Activated T-cell treated with anti-CD3 and anti-CD28 coated beads, Interleukin-2, amount 50 U/mL, for 1 hour (primary cell): ENCODE measurements around the gene ABCG8.

ENCODE experiments used
- DNase-seq: peaks from one replicate; pipeline ENCODE4 v3.0.0-alpha.2; 2020

The ABCG8 gene

GRCh38 chr2:43826305-43827250, 12.2 kb upstream of the ABCG8 start:
- DNase-seq = no peak

GRCh38 chr2:43831543-43832294, 7.1 kb upstream of the ABCG8 start:
- no peak for DNase-seq

GRCh38 chr2:43832457-43832856, 6.3 kb upstream of the ABCG8 start:
- DNase-seq = no peak

GRCh38 chr2:43837033-43837432, 1.7 kb upstream of the ABCG8 start:
- no peak for DNase-seq

- DNase-seq = no peak
Observed at GRCh38 chr2:43837831-43838559, 776 bp upstream of the ABCG8 start.

- no peak for DNase-seq
Observed at GRCh38 chr2:43839776-43840564, 1.2 kb downstream of the ABCG8 start.

- DNase-seq = no peak
Observed at GRCh38 chr2:43840965-43841364, 2.2 kb downstream of the ABCG8 start.

- no peak for DNase-seq
Observed at GRCh38 chr2:43841949-43842865, 3.4 kb downstream of the ABCG8 start.

GRCh38 chr2:43842866-43843226, 4.1 kb downstream of the ABCG8 start:
- DNase-seq = no peak

- no peak for DNase-seq
Observed at GRCh38 chr2:43845181-43845580, 6.4 kb downstream of the ABCG8 start.

- no peak for DNase-seq
Observed at GRCh38 chr2:43846140-43846793, 7.5 kb downstream of the ABCG8 start.

- DNase-seq = no peak
Observed at GRCh38 chr2:43848214-43848613, 9.4 kb downstream of the ABCG8 start.

- no peak for DNase-seq
Observed at GRCh38 chr2:43851011-43851980, 12.5 kb downstream of the ABCG8 start.

- no peak for DNase-seq
Observed at GRCh38 chr2:43852196-43852730, 13.5 kb downstream of the ABCG8 start.

- DNase-seq = no peak
Observed at GRCh38 chr2:43853141-43854081, 14.6 kb downstream of the ABCG8 start.

- no peak for DNase-seq
Observed at GRCh38 chr2:43854671-43855070, 15.9 kb downstream of the ABCG8 start.

GRCh38 chr2:43855292-43855691, 16.5 kb downstream of the ABCG8 start:
- DNase-seq = no peak

- DNase-seq = no peak
Observed at GRCh38 chr2:43872151-43872550, 33.4 kb downstream of the ABCG8 start.
